Measurements from ENCODE around the gene CACNB3. TPM values are rescaled to one million over a fixed set of nuclear protein-coding genes. Genes with fewer than 3 reads are reported as not detected.

Gene CACNB3
- total and polyA plus RNA-seq, 2 of the 13 experiments (the other 11 are each of a cell fraction or from before 2014, with no cell fraction given): 0.29 to 0.54 TPM

GRCh38 chr12:48865281-48866051 lies 47.2 kb downstream of the CACNB3 start, which contains the start of gene RND1:
Gene RND1 (minus strand): TSS chr12:48865870. CDS start chr12:48865767, 103 bp downstream.
- H3K79me2 ChIP-seq (ENCODE audit: insufficient read depth, low read length): no peaks in the 10 kb centered on the region
- DNase-seq (ENCODE audit: low spot score) (peak; percentile 94), ATAC-seq (peak; percentile 92), FAIRE-seq (peak; percentile 94)
- TSS peak; percentile 79 for BruUV-seq (replicated peaks)
- ChIA-PET POLR2A (interaction anchor here (0.7 to 3.9 kb wide), 33 partner anchors 8 to 266 kb away, joined by 3 to 115 read pairs (median 4); partner anchors contain the start of genes ARF3, DDX23, FKBP11 and PRKAG1), CTCF (ENCODE audit: low intra/inter-chr PET ratio, low total read pairs) (no interaction called here)
- H4K20me1 ChIP-seq (ENCODE audit: insufficient read depth, low read length): no peaks in the 10 kb centered on the region
- H3K4me2 ChIP-seq (ENCODE audit: low read depth, low read length): peak within 1 kb of the TSS; percentile 90
- H3K4me3 ChIP-seq (replicated peaks in 1 of 3; ENCODE audit: insufficient read depth in 1 of 3, low read depth in 2 of 3, low read length in 3 of 3): peak within 1 kb of the TSS; percentile 59 to 82 (median 76)
- intact Hi-C loops (cut with micrococcal nuclease; ENCODE audit: unreplicated experiment) (loop anchor here (1.0 to 2.0 kb wide), 2 partner anchors 13 to 17 kb away; partner anchors contain the start of gene DDX23), in situ Hi-C loops (cut with HindIII; ENCODE audit: extremely low pct_ligation_motif_present, low pct_unique_long_range_greater_than_20kb) (no loop called here)
- H3K36me3 ChIP-seq (replicated peaks in 1 of 2; ENCODE audit: control insufficient read depth in 1 of 2, insufficient read depth in 2 of 2, low read length in 2 of 2): peaks cover 0 to 1% of the 10 kb centered on the region in 2 experiments; a peak in 1 of 5 replicates
- H3K9me3 ChIP-seq (ENCODE audit: low read length): no peaks in the 10 kb centered on the region
- no peaks in the 10 kb centered on the region; a peak in 1 of 5 replicates for H3K27me3 ChIP-seq (ENCODE audit: control insufficient read depth in 1 of 2, insufficient read depth in 2 of 2, low read length in 2 of 2)
- peak within 1 kb of the TSS; percentile 46 for H3K27ac ChIP-seq (ENCODE audit: extremely low read length, insufficient read depth, low read length)
- peak within 1 kb of the TSS; percentile 64 for H3K9ac ChIP-seq (ENCODE audit: insufficient read depth, low read depth, low read length)
- H3K4me1 ChIP-seq (ENCODE audit: insufficient read depth, low read length): peaks cover 39% of the 10 kb centered on the region
- H2AFZ ChIP-seq (ENCODE audit: low read length): no peak within 1 kb of the TSS
- 10% methylated on average over 9 of the region's 32 CpGs for WGBS (ENCODE audit: low lambda C conversion rate)
- TF ChIP-seq ZNF83 (CRISPR knock-in tag; IDR thresholded peaks at IDR 0.05; ENCODE audit: borderline replicate concordance) (0 out of 2 replicates have a peak, but pooled peaks have one; percentile 67), ZNF691 (CRISPR knock-in tag; IDR thresholded peaks at IDR 0.05; ENCODE audit: borderline replicate concordance, low read depth) (peak; percentile 57; the same call in 1 of the 2 replicates), SMC3 (IDR thresholded peaks at IDR 0.05; ENCODE audit: low read length) (no peak), MTA1 (CRISPR knock-in tag; IDR thresholded peaks at IDR 0.05; ENCODE audit: borderline replicate concordance) (0 out of 2 replicates have a peak, but pooled peaks have one; percentile 42), ZNF546 (CRISPR knock-in tag; conservative IDR thresholded peaks at IDR 0.05) (0 out of 2 replicates have a peak, but pooled peaks have one; percentile 14), SMYD3 (CRISPR knock-in tag; IDR thresholded peaks at IDR 0.05) (peak; percentile 58; the same call in 1 of the 2 replicates), ZFX (CRISPR knock-in tag; IDR thresholded peaks at IDR 0.05; ENCODE audit: low read depth) (peak; percentile 73), SAP130 (CRISPR knock-in tag; IDR thresholded peaks at IDR 0.05; ENCODE audit: low read depth) (peak; percentile 84), CENPT (CRISPR knock-in tag; IDR thresholded peaks at IDR 0.05; ENCODE audit: low read depth) (0 out of 2 replicates have a peak, but pooled peaks have one; percentile 52), ERF (CRISPR knock-in tag; IDR thresholded peaks at IDR 0.05) (0 out of 2 replicates have a peak, but pooled peaks have one; percentile 28), ZKSCAN8 (CRISPR knock-in tag; IDR thresholded peaks at IDR 0.05; ENCODE audit: borderline replicate concordance) (no peak), KLF12 (CRISPR knock-in tag; IDR thresholded peaks at IDR 0.05; ENCODE audit: borderline replicate concordance) (no peak), RBFOX2 (IDR thresholded peaks at IDR 0.05; ENCODE audit: low read depth, low read length) (peak; percentile 45; the same call in 1 of the 2 replicates), TFDP2 (CRISPR knock-in tag; IDR thresholded peaks at IDR 0.05) (peak; percentile 39; the same call in 1 of the 2 replicates), KLF9 (CRISPR knock-in tag; IDR thresholded peaks at IDR 0.05; ENCODE audit: low read depth) (peak; percentile 38; the same call in 1 of the 2 replicates), GABPB1 (CRISPR knock-in tag; IDR thresholded peaks at IDR 0.05) (peak; percentile 52; the same call in 1 of the 2 replicates)
